Fibroblast of villous mesenchyme (primary cell): ENCODE measurements around the gene DLK2. TPM values are rescaled to one million over a fixed set of nuclear protein-coding genes. Genes with fewer than 3 reads are reported as not detected.

Experiments
- DNase-seq: peaks from one replicate; pipeline ENCODE4 v3.0.0-alpha.2; 2010; ENCODE audit warnings: low read depth
- H3K4me3 ChIP-seq: 2 replicates; pipeline ENCODE4 v1.5.1; 2011; ENCODE audit warnings: low read depth, mild to moderate bottlenecking, low read length
- total RNA-seq: library from RNA; depleted of rRNA; stranded (reverse); fragments of >200 nt; gene quantifications from 2 replicates; pipeline ENCODE4 v1.2.3, GENCODE V29; 2012
- TF ChIP-seq, protein P1 (sequence below): IDR thresholded peaks from 2 replicates; pipeline ENCODE4 v1.5.1; 2012; ENCODE audit warnings: low read depth, mild to moderate bottlenecking, low read length; ENCODE audit not compliant: insufficient read depth

Gene DLK2
- total RNA-seq, 1 donor, result 1.7 TPM

DNA sequence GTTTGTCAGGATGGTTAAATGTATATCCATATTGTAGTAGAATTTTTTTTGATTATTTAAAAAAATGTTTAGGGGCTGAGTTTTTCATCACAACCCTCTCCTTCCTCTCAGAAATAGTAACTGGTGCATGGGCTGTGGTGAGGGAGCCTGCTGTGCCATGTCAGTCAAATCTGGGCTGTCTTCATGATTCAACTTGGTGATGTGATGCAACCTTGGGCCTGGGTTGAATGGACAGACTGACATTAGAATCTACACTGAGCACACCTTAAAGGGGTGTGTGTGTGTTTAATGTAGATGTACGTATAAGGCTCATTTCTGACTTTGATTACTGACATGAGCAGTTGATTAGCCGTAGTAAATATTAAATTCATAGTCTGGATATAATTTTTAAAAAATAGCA lies 25.7 kb upstream of the DLK2 start:
- no peak for DNase-seq

DNA sequence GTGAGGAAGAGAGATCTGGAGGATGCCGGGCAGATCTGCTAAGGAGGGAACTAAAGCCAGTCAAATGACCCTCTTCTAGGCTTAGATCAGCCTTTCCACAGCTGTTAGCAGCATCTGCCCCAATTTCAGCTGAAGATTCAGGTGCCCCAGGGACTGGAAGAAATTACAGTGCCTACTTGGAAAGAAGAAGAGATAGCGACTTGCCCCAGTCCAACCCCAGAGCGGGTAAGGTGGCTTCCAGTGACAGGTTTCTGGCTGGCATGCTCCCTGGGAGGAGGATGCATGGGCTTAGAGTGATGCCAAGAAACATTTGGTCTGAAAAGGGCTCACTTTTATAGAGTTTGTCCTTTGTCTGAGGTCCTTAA lies 22.6 kb upstream of the DLK2 start:
- H3K4me3 ChIP-seq, result peak overlapping the region; percentile 80
- DNase-seq, result no peak
- TF ChIP-seq, protein P1, sequence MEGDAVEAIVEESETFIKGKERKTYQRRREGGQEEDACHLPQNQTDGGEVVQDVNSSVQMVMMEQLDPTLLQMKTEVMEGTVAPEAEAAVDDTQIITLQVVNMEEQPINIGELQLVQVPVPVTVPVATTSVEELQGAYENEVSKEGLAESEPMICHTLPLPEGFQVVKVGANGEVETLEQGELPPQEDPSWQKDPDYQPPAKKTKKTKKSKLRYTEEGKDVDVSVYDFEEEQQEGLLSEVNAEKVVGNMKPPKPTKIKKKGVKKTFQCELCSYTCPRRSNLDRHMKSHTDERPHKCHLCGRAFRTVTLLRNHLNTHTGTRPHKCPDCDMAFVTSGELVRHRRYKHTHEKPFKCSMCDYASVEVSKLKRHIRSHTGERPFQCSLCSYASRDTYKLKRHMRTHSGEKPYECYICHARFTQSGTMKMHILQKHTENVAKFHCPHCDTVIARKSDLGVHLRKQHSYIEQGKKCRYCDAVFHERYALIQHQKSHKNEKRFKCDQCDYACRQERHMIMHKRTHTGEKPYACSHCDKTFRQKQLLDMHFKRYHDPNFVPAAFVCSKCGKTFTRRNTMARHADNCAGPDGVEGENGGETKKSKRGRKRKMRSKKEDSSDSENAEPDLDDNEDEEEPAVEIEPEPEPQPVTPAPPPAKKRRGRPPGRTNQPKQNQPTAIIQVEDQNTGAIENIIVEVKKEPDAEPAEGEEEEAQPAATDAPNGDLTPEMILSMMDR, result no peak

More for the DNA sequence above, 25.7 kb upstream of the DLK2 start:
- H3K4me3 ChIP-seq, result no peak overlapping the region
- TF ChIP-seq, protein P1, result no peak

DNA sequence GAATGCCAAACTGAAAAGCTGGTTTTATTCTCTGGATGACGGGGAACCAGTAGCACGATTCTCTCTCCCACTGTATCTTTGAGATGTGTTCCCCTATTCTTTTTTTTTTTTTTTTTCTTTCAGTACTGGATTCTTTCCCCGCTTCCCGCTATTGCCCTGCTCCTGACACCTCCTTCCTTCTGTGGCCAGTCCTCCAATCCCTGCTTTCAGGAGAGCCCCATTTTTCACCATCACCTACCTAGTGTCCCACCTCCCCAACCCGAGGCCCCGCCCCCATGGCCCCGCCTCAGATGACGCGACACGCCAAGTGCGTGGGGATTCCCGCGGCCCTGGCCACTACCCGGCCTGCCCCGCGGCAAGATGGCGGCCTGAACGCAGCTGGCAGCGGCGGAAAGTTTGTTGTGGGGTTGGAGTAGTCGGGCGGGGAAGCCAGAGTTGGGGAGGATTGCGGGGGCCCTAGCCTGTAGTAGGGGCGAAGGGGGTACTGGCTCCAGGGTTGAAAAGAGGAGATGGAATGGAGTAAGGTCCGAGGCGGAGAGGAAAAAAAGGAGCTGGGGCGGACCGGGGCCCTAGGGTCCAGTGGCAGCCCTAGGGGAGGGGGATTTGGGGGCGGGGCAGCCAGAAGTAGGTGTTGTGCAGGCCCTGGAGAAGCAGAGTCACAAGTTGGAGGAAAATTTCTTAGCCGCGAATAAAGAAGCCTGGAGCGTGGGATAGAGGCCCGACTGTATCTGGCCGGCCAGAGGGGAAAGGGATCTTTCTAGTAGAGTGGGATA lies 22.1 kb upstream of the DLK2 start, which contains the start of gene TJAP1:
TJAP1 (plus strand) TSS at position 336 of the 773 bp plus-strand sequence. CDS start 21,432 bp downstream, outside the sequence.
- peak; percentile 76 for DNase-seq
- peak within 1 kb of the TSS; percentile 80 for H3K4me3 ChIP-seq
- TF ChIP-seq, protein P1, result no peak

- DNase-seq, result no peak
- TF ChIP-seq, protein P1, result no peak
- H3K4me3 ChIP-seq, result peak overlapping the region; percentile 80
Observed at GRCh38 chr6:43476746-43477145, 21.4 kb upstream of the DLK2 start.

GRCh38 chr6:43475516-43475915 lies 20.2 kb upstream of the DLK2 start:
- TF ChIP-seq, protein P1, result no peak

GRCh38 chr6:43472515-43472914 lies 17.2 kb upstream of the DLK2 start:
- no peak overlapping the region for H3K4me3 ChIP-seq
- DNase-seq, result no peak
- TF ChIP-seq, protein P1, result no peak

More at GRCh38 chr6:43475516-43475915, 20.2 kb upstream of the DLK2 start:
- DNase-seq, result no peak
- H3K4me3 ChIP-seq, result no peak overlapping the region
